ENCODE results near the gene RASGRP1.
"Not testable (repeated sequence)": the region's sequence is repeated elsewhere in the genome, so short reads cannot be mapped to it uniquely, and the experiment has no call there.

RASGRP1 gene

DNA sequence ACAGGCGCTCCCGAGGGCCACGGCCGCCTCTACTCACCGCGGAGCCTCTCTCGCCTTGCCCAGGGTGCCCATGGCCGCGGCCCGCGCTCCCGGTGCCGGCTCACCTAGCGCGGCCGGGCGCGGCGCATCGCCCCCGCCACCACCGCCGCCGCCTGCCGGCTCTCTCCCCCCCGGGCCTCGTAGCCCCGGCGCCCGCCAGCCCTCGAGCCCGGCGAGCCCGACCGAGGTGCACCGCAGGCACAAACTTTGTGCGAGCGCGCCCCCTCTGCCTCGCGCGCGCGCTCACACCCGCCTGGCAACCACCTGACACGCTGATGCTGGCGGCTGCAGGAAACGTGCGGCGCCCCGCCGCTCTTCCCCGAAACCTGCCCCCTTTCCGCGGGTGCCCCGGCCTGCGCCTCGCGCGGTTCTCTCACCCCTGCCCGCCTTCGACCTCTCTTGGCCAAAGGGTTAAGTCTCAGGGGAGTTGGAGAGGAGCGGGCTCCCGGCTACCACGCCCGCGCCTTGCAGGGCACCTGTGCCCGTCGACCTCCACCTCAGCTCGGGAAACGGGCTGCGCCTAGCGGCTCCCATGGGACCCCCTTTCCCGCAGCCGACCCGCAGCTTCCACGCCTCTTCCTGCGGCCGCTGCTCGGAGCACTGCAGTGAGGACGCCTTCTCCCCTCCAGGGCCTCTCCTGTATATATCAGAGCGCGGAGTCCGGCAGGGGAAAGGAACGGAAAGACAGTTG is at the start of gene RASGRP1:
Gene RASGRP1 (minus strand): TSS at position 258 of the 730 bp plus-strand sequence. CDS start 186 bp downstream, at position 72.
- DNase-seq = peak; percentile 75

GRCh38 chr15:38613085-38613484 is 48.5 kb upstream of the RASGRP1 start:
- DNase-seq = no peak

- DNase-seq = no peak
These were observed 47.7 kb upstream of the RASGRP1 start for GRCh38 chr15:38612159-38612863.

DNA sequence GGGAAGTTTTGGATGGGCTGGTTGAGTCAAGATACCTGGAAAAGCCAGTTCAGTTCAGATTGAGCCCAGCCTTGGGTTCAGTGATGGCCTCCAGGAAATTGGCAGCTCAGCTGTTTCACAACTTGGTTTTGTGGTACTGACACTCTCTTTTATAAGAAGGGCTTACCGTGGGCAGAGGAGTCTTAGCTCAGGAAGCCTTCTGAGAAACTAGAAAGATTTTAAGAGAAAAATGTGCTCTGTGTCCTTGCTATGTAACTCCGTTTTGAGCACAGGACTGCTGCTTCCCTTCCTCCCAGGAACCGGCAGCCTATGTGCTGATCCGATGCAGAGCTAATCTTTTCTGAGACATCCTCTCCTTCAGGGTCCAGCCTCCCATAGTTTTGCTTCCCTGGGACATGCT is 46.6 kb upstream of the RASGRP1 start:
- DNase-seq = no peak

DNA sequence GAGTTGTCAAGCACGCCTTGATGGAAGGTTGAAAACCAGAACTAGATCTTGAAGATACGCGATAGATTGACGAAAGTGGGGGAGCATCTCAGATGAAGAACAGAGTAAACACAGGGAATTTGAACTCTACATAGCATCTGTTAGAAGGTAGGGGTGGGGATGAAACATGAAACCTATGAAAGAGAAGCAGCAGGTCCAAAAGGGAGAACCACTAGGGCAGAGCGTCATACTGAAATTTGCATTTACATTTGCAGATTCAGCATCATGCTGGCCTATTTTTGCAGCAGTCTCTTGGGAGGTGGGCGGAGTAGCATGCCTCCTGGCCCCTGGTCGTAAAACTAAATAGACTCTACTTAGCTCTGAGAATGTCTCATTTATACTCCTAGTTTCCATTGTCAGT is 46.1 kb upstream of the RASGRP1 start:
- no peak for DNase-seq

- DNase-seq = no peak
These were observed 44.6 kb upstream of the RASGRP1 start for GRCh38 chr15:38609097-38609738.

- no peak for DNase-seq
These were observed 44.1 kb upstream of the RASGRP1 start for GRCh38 chr15:38608682-38609081.

- DNase-seq = no peak
These were observed 41.1 kb upstream of the RASGRP1 start for GRCh38 chr15:38605744-38606143.

GRCh38 chr15:38603672-38604071 is 39.1 kb upstream of the RASGRP1 start:
- DNase-seq = no peak

GRCh38 chr15:38602910-38603670 is 38.5 kb upstream of the RASGRP1 start:
- DNase-seq = no peak

DNA sequence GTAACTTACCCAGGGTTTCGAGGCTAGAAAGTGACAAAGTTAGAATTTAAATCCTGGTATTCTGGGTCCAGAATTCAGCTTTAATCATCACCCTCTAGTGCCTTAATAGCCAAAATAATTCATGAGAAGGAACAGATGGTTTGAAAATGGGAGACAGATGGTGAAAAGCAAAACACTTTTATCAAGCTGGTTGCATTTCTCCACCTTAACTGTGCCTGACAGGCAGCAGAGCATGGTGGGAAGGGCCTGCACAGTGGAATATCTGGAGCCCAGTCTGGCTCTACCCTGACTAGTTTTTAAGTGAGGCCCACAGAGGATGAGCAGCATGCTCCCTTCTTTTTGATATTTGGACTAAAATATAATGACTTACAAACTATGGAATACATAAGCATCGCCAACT is 35.6 kb upstream of the RASGRP1 start:
- no peak for DNase-seq

GRCh38 chr15:38598749-38599148 is 34.1 kb upstream of the RASGRP1 start:
- DNase-seq = no peak

DNA sequence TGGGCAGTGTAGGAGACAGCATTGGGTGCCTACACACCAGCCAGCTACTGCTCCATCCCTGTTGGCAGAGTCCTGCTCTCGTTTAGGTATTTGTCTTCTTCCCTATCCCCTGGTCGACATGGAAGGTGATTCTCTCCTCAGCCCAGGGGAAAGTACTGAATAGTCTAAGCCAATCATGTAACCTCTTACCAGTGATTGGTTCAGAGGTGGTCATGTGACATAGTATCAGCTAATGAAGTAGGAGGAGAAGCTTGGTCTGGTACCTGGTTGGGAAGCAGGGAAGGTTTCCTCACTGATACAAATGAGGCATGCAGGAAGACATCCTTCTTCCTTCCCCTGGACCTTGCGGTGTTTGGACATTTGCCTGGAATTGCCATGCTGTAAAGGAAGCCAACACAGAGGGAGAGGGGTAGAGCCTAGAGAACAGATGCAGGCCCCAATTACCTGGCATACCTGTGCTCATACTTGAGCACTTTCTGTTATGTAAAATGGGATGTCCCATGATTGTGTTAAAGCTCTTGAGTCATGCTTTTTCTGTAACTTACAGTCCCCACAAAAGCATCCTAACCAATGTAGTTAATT is 32.7 kb upstream of the RASGRP1 start:
- no peak for DNase-seq

DNA sequence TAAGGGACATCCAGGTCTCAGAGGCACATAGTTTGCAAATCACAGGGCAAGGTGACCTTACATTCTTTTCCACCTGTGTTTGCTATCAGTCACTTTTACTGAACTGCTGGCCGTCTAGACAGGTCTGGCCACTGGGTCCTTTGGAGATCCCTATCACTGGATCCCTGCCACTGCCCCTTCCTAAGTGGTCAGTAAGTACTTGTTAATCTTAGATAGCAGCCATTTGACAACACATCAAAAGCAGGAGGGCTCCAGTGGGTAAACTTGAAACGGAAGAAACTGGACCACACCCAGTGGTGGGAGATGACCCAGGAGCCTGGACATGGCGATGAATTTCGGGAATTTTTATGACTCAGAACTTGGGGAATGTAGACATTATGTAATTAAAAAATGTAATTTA is 28.9 kb upstream of the RASGRP1 start:
- no peak for DNase-seq

- DNase-seq = peak; percentile 21
These were observed 24.9 kb upstream of the RASGRP1 start for GRCh38 chr15:38589502-38589901.

DNA sequence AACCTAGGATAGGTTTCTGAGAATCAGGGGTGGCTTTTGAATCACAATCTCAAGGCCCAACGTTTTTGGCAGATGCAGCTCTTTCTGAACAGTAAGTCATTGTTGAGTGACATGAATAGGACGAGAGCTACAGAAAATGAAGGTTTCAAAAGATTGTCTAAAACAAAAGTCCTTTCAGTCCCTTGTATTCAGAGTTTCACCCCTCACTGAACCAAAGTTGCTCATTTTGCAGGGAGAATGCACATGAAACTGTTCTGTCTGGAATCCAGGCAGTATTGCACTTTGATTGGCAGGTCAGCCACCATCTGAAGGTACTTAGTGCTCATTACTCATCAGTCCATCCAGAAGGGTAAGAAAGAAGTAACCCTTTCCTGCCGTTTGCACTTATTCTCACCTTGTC is 24.1 kb upstream of the RASGRP1 start:
- DNase-seq = no peak

- DNase-seq = no peak
These were observed 22.6 kb upstream of the RASGRP1 start for GRCh38 chr15:38587214-38587613.

- DNase-seq = not testable (repeated sequence)
These were observed 21.4 kb upstream of the RASGRP1 start for GRCh38 chr15:38586005-38586404.

GRCh38 chr15:38578626-38579025 is 14.0 kb upstream of the RASGRP1 start:
- no peak for DNase-seq

- DNase-seq = no peak
These were observed 12.9 kb upstream of the RASGRP1 start for GRCh38 chr15:38577424-38577987.

DNA sequence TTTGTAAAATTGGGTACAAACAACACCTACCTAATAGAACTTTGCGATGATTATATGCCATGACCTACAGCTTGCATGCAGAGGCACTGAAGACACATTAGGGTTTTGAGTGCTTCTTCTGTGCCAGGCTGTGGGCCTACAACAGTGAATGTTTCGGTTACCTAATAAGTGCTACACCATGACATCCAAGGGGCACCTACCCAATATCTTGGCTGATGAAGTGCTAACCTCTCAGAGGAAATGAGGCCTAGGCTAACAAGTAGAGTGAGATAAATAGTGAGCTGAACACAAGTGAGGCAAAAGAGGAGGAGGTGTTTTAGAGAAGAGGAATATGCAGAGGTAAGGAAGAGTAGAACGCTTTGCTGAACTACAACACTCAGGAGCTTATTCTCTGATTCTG is 12.2 kb upstream of the RASGRP1 start:
- DNase-seq = no peak

DNA sequence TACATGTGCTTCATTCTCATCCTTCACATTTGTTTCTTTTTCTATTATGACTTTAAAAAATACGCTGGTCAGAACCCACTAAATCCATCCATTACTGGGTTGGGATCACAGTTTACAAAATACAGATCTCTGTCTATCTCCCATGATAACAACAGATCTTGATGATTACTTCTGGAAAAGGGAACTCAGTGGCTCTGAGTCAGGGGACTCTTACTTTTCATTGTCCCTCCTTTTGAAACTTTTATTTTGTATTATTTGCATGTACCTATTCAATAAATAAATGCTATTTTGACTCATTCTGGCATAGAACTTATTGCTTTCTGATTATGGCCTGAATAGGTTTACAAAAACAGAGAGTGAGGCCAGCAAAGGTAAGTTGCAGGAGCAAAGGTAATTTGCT is 11.6 kb upstream of the RASGRP1 start:
- no peak for DNase-seq

GRCh38 chr15:38565287-38565670 is 665 bp upstream of the RASGRP1 start:
- no peak for DNase-seq
